Measurements from ENCODE around the gene WDR53.
"Not testable (repeated sequence)": the region's sequence is repeated elsewhere in the genome, so short reads cannot be mapped to it uniquely, and the experiment has no call there.

Gene WDR53

GRCh38 chr3:196549312-196549711, 19.0 kb downstream of the WDR53 start:
- not testable (repeated sequence) for H3K36me3 ChIP-seq (ENCODE audit: control insufficient read depth in 1 of 2, insufficient read depth in 2 of 2, low read depth in 1 of 2, low read length in 2 of 2); H4K91ac ChIP-seq (ENCODE audit: low read length); H3K27ac ChIP-seq (ENCODE audit: low read length, poor library complexity, severe bottlenecking); DNase-seq; H2BK5ac ChIP-seq (ENCODE audit: low read depth, low read length, poor library complexity, severe bottlenecking); H3K4me2 ChIP-seq (ENCODE audit: low read length, poor library complexity, severe bottlenecking); H3K4ac ChIP-seq (ENCODE audit: low read depth in 1 of 2, low read length in 2 of 2); H3K23ac ChIP-seq (ENCODE audit: low read length in 2 of 2); H3K4me3 ChIP-seq (ENCODE audit: insufficient read depth in 1 of 2, low read depth in 1 of 2, low read length in 2 of 2); H3K4me1 ChIP-seq (ENCODE audit: control insufficient read depth, insufficient read depth, low read depth, low read length); H3K27me3 ChIP-seq (ENCODE audit: control insufficient read depth in 1 of 2, insufficient read depth in 1 of 2, low read length in 2 of 2); H2BK15ac ChIP-seq (ENCODE audit: low read depth, poor library complexity, severe bottlenecking); H2AFZ ChIP-seq (ENCODE audit: low read depth, low read length); H2BK12ac ChIP-seq (ENCODE audit: low read length in 2 of 2); H2AK5ac ChIP-seq (ENCODE audit: low read length, severe bottlenecking); H3K9ac ChIP-seq (ENCODE audit: low read length); H4K8ac ChIP-seq (ENCODE audit: low read length); H2BK120ac ChIP-seq (ENCODE audit: low read depth, low read length); H3K18ac ChIP-seq (ENCODE audit: low read depth in 1 of 2, low read length in 2 of 2); H3K79me1 ChIP-seq (replicated peaks; ENCODE audit: low read length, poor library complexity, severe bottlenecking); H3K9me3 ChIP-seq (ENCODE audit: control insufficient read depth, low read length); H3K14ac ChIP-seq (ENCODE audit: low read length in 2 of 2)
- 92% methylated on average over 1 of the region's 1 CpG for WGBS

GRCh38 chr3:196547067-196547466, 21.3 kb downstream of the WDR53 start:
- Histone ChIP-seq H3K27me3 (ENCODE audit: control insufficient read depth in 1 of 2, insufficient read depth in 1 of 2, low read length in 2 of 2) (peaks cover 0 to 3% of the 10 kb centered on the region in 2 experiments), H3K79me1 (replicated peaks; ENCODE audit: low read length, poor library complexity, severe bottlenecking) (no peaks in the 10 kb centered on the region), H2BK120ac (ENCODE audit: low read depth, low read length) (no peak overlapping the region), H4K8ac (ENCODE audit: low read length) (no peak overlapping the region), H3K4me1 (ENCODE audit: control insufficient read depth, insufficient read depth, low read depth, low read length) (no peaks in the 10 kb centered on the region), H2BK15ac (ENCODE audit: low read depth, poor library complexity, severe bottlenecking) (no peak overlapping the region), H2BK12ac (ENCODE audit: low read length in 2 of 2) (no peak overlapping the region), H2AK5ac (ENCODE audit: low read length, severe bottlenecking) (no peak overlapping the region), H3K4me2 (ENCODE audit: low read length, poor library complexity, severe bottlenecking) (no peak overlapping the region), H2BK5ac (ENCODE audit: low read depth, low read length, poor library complexity, severe bottlenecking) (no peak overlapping the region), H2AFZ (ENCODE audit: low read depth, low read length) (no peak overlapping the region), H3K4ac (ENCODE audit: low read depth in 1 of 2, low read length in 2 of 2) (no peak overlapping the region), H3K23ac (ENCODE audit: low read length in 2 of 2) (peak overlapping the region in 1 of 2 experiments; percentile 67), H3K14ac (ENCODE audit: low read length in 2 of 2) (no peak overlapping the region), H3K27ac (ENCODE audit: low read length, poor library complexity, severe bottlenecking) (no peak overlapping the region), H3K4me3 (ENCODE audit: insufficient read depth in 1 of 2, low read depth in 1 of 2, low read length in 2 of 2) (no peak overlapping the region), H3K36me3 (ENCODE audit: control insufficient read depth in 1 of 2, insufficient read depth in 2 of 2, low read depth in 1 of 2, low read length in 2 of 2) (no peaks in the 10 kb centered on the region), H3K9ac (ENCODE audit: low read length) (no peak overlapping the region), H3K9me3 (ENCODE audit: control insufficient read depth, low read length) (peaks cover 6% of the 10 kb centered on the region), H4K91ac (ENCODE audit: low read length) (no peak overlapping the region), H3K18ac (ENCODE audit: low read depth in 1 of 2, low read length in 2 of 2) (no peak overlapping the region)
- WGBS, result 97% methylated on average over 2 of the region's 2 CpGs
- DNase-seq, result no peak

- Histone ChIP-seq H4K8ac (ENCODE audit: low read length) (no peak overlapping the region), H3K27me3 (ENCODE audit: control insufficient read depth in 1 of 2, insufficient read depth in 1 of 2, low read length in 2 of 2) (peaks cover 0 to 3% of the 10 kb centered on the region in 2 experiments), H2BK15ac (ENCODE audit: low read depth, poor library complexity, severe bottlenecking) (no peak overlapping the region), H3K4me2 (ENCODE audit: low read length, poor library complexity, severe bottlenecking) (no peak overlapping the region), H3K4ac (ENCODE audit: low read depth in 1 of 2, low read length in 2 of 2) (no peak overlapping the region), H3K4me1 (ENCODE audit: control insufficient read depth, insufficient read depth, low read depth, low read length) (no peaks in the 10 kb centered on the region), H2BK5ac (ENCODE audit: low read depth, low read length, poor library complexity, severe bottlenecking) (no peak overlapping the region), H3K4me3 (ENCODE audit: insufficient read depth in 1 of 2, low read depth in 1 of 2, low read length in 2 of 2) (no peak overlapping the region), H4K91ac (ENCODE audit: low read length) (no peak overlapping the region), H3K14ac (ENCODE audit: low read length in 2 of 2) (no peak overlapping the region), H3K23ac (ENCODE audit: low read length in 2 of 2) (no peak overlapping the region), H3K9me3 (ENCODE audit: control insufficient read depth, low read length) (peaks cover 6% of the 10 kb centered on the region), H2AFZ (ENCODE audit: low read depth, low read length) (no peak overlapping the region), H3K9ac (ENCODE audit: low read length) (no peak overlapping the region), H2BK120ac (ENCODE audit: low read depth, low read length) (no peak overlapping the region), H2BK12ac (ENCODE audit: low read length in 2 of 2) (no peak overlapping the region), H3K27ac (ENCODE audit: low read length, poor library complexity, severe bottlenecking) (no peak overlapping the region), H3K18ac (ENCODE audit: low read depth in 1 of 2, low read length in 2 of 2) (no peak overlapping the region), H3K36me3 (ENCODE audit: control insufficient read depth in 1 of 2, insufficient read depth in 2 of 2, low read depth in 1 of 2, low read length in 2 of 2) (no peaks in the 10 kb centered on the region), H3K79me1 (replicated peaks; ENCODE audit: low read length, poor library complexity, severe bottlenecking) (no peaks in the 10 kb centered on the region), H2AK5ac (ENCODE audit: low read length, severe bottlenecking) (no peak overlapping the region)
- DNase-seq, result no peak
- 88% methylated on average over 5 of the region's 5 CpGs for WGBS
Observed at GRCh38 chr3:196546537-196546936, 21.8 kb downstream of the WDR53 start.

- Histone ChIP-seq H2BK5ac (ENCODE audit: low read depth, low read length, poor library complexity, severe bottlenecking) (no peak overlapping the region), H4K8ac (ENCODE audit: low read length) (no peak overlapping the region), H3K4ac (ENCODE audit: low read depth in 1 of 2, low read length in 2 of 2) (no peak overlapping the region), H3K18ac (ENCODE audit: low read depth in 1 of 2, low read length in 2 of 2) (no peak overlapping the region), H4K91ac (ENCODE audit: low read length) (no peak overlapping the region), H3K27me3 (ENCODE audit: control insufficient read depth in 1 of 2, insufficient read depth in 1 of 2, low read length in 2 of 2) (peaks cover 0 to 3% of the 10 kb centered on the region in 2 experiments), H3K4me1 (ENCODE audit: control insufficient read depth, insufficient read depth, low read depth, low read length) (no peaks in the 10 kb centered on the region), H3K4me2 (ENCODE audit: low read length, poor library complexity, severe bottlenecking) (no peak overlapping the region), H3K79me1 (replicated peaks; ENCODE audit: low read length, poor library complexity, severe bottlenecking) (no peaks in the 10 kb centered on the region), H2AK5ac (ENCODE audit: low read length, severe bottlenecking) (no peak overlapping the region), H3K27ac (ENCODE audit: low read length, poor library complexity, severe bottlenecking) (no peak overlapping the region), H3K36me3 (ENCODE audit: control insufficient read depth in 1 of 2, insufficient read depth in 2 of 2, low read depth in 1 of 2, low read length in 2 of 2) (no peaks in the 10 kb centered on the region), H2BK15ac (ENCODE audit: low read depth, poor library complexity, severe bottlenecking) (no peak overlapping the region), H3K9me3 (ENCODE audit: control insufficient read depth, low read length) (peaks cover 3% of the 10 kb centered on the region), H3K4me3 (ENCODE audit: insufficient read depth in 1 of 2, low read depth in 1 of 2, low read length in 2 of 2) (no peak overlapping the region), H2AFZ (ENCODE audit: low read depth, low read length) (no peak overlapping the region), H2BK12ac (ENCODE audit: low read length in 2 of 2) (no peak overlapping the region), H3K14ac (ENCODE audit: low read length in 2 of 2) (no peak overlapping the region), H3K23ac (ENCODE audit: low read length in 2 of 2) (no peak overlapping the region), H3K9ac (ENCODE audit: low read length) (no peak overlapping the region), H2BK120ac (ENCODE audit: low read depth, low read length) (no peak overlapping the region)
- DNase-seq, result no peak
- 97% methylated on average over 2 of the region's 2 CpGs for WGBS
Observed at GRCh38 chr3:196544491-196544992, 23.8 kb downstream of the WDR53 start.

All from mesenchymal stem cell (in vitro differentiated cells and primary cell).